G401.6 (cell line): Measurements from ENCODE around the gene CRYGD.
"Not testable (repeated sequence)": the region's sequence is repeated elsewhere in the genome, so short reads cannot be mapped to it uniquely, and the experiment has no call there.

Experiments used
- FAIRE-seq: peaks from 2 replicates; lab custom pipeline; 2012; peaks lifted over from hg19 to GRCh38; lab: Jason Lieb, UNC

The CRYGD gene

DNA sequence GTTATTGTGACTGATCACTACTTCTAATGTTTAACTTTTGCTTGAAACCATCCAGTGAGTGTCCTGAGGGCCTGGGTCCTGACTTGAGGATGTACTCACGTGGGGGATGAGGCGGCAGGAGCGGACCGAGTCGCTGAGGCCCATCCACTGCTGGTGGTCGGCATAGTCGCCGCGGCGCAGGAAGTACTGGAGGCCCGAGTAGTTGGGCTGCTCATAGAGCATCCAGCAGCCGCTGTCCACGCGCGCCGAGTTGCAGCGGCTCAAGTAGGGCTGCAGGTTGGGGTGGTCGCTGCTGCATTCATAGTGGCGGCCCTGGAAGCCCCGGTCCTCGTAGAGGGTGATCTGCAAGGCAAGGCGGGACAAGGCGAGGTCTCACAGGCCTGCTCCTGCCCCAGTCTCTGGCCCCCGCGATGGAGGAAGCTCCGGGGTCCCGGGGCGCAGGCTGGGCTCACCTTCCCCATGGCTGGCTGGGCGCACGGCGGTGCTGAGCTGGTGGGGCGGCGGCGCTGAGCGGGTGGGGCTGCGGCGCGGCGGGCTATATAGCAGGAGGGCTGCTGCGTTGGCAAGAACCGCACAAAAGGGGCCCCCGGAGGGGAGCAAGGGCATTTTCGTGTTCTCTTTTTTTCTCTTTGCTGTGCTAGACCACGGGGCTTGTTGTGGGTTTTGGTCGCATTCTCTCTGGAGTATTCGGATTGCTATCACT lies at the start of gene CRYGD:
CRYGD (minus strand) TSS at position 512 of the 703 bp plus-strand sequence; CDS start at position 461, 51 bp downstream.
- not testable (repeated sequence) for FAIRE-seq

- FAIRE-seq, result no peak
Measured at GRCh38 chr2:208172125-208172524, 47.8 kb upstream of the CRYGD start.

DNA sequence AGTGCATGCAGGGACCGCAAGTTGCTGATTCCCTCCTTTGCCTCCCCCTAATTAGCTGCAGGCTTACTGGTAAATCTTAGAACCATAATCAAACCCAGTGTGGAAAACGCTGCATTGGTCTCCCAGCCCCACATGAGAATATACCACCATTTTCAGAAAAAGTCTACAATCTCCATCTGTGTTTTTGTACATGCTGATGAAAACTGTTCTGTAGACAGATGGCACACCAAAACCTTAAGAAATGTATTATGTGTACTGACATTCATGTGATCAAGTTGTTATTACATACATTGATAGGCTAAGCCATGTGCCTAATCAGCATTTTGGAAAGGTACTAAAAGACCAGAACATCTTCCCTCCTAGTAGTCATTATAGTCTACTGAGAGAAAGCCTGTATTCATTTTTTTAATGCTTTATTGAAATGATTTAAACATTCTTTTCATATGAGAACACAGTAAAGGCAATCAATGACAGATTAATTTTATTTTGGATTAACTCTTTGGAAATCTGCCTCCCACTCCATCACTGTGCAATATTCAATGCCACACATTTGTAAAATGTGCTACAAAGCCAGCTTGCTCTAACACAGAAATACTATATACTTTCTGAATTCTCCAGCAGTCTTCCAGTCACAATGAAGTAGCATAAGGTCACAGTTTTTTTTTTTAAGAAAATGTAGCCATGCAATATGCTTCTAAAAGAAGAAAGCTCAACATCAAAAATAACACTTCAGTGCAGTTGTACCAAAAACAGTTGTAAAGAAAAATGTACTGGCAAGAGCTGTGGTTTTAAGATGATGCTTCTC lies 40.8 kb upstream of the CRYGD start:
- no peak for FAIRE-seq

DNA sequence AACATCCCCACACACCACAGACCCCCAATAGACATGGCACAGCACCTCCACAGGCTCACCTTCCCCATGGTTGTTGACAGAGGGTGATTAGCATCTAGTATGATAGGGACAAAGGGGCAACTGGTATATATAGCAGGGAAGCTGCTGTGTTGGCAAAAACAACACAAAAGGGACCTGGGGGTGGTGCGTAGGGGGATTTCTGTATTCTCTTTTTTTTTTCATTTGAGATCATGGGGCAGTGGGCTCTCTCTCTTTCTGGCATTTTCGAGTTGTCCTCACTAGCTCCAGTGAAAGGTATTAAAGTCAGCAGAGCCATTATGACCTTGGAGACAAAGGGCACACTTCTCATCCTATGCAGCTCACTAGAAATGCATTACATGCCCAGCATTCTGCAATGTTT lies 39.2 kb upstream of the CRYGD start, which contains the start of gene CRYGA:
CRYGA (minus strand) TSS at position 101 of the 400 bp plus-strand sequence; CDS start at position 68, 33 bp downstream.
- no peak for FAIRE-seq

DNA sequence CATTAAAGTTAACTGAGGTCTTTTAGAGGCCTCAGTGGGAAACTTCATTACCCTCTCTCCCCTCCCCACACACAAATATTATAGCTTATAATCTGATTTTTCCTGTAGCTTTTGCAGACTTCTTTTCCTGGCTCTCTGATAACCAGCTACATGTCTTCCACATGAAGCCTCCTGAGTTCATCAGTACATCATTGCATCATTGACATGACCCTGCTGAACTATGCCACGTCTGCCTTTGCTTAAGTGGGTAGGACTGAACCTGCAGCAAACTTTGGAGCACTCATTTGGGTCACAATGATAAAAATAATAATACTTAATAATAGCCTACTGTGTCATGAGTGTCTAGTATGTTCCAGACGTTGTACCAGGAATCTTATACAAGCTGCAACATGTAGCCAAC lies 32.1 kb upstream of the CRYGD start:
- FAIRE-seq, result no peak

DNA sequence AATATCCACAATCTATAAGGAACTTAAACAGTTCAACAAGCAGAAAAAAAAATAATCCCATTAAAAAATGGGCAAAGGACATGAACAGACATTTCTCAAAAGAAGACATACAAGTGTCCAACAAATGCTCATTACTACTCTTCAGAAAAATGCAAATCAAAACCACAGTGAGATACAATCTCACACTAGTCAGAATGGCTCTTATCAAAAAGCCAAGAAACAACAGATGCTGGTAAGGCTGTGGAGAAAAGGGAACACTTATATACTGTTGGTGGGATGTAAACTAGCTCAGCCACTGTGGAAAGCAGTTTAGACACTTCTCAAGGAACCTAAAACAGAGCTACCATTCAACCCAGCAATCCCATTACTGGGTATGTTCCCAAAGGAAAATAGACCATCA lies 28.8 kb upstream of the CRYGD start:
- no peak for FAIRE-seq

- FAIRE-seq, result no peak
Measured at GRCh38 chr2:208150956-208151355, 26.6 kb upstream of the CRYGD start.

GRCh38 chr2:208150094-208150493 lies 25.8 kb upstream of the CRYGD start:
- no peak for FAIRE-seq

- no peak for FAIRE-seq
Measured at GRCh38 chr2:208148803-208149202, 24.5 kb upstream of the CRYGD start.

DNA sequence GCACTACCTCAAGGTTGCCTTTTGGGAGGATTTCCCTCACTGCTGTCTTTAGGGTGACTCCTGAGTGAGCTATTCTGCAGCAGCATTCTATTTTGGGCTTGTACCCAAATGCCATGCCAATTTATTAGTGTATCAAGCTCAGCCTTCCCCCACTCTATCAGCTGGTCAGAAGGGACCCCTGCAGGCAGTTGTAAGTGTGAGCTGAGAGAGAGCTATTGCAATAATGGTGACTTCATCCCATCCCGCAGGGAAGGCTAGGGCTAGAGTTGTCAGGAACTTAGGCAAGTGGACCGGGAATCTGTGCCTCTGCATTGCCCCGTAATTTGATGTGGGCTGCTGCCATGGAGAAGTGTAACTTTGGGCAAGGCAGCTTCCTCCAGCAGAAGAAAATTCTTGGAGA lies 23.4 kb upstream of the CRYGD start:
- FAIRE-seq, result no peak

- FAIRE-seq, result no peak
Measured at GRCh38 chr2:208147008-208147407, 22.7 kb upstream of the CRYGD start.

- no peak for FAIRE-seq
Measured at GRCh38 chr2:208146006-208146405, 21.7 kb upstream of the CRYGD start, which contains the start of gene CRYGB. CRYGB (minus strand) TSS chr2:208146158; CDS start chr2:208146120, 38 bp downstream.

DNA sequence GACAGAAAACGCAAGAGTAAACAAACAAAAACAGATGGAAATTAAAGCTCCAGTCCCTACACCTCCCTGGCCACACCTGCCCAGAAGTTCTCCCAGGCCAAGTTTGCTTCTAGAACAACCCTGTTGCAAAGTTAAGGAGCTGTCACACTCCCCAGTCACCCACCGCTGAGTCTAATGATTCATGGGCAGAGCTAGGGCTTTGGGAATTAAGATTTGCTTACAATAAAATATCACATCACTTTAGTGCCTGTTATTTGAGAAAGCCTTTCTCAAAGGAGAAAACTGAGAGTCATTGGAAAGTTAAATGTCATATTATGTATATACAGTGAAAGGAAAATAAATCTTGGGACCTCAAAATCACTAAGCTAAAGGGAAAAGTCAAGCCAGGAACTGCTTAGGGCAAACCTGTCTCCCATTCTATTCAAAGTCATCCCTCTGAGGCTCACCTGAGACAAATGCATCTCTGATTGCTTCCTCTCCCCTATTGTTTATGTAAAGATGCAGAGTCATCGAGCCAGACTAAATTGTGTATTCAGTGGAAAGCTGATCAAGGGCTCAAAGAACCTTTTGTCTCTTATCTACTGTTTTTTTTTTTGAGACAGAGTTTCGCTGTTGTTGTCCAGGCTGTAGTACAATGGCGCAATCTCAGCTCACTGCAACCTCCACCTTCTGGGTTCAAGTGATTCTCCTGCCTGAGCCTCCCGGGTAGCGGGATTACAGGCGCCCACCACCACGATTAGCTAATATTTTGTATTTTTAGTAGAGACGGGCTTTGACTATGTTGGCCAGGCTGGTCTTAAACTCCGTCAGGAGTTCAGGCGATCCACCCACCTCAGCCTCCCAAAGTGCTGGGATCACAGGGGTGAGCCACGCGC lies 18.8 kb upstream of the CRYGD start:
- no peak for FAIRE-seq

- FAIRE-seq, result no peak
Measured at GRCh38 chr2:208142240-208142924, 18.1 kb upstream of the CRYGD start.

DNA sequence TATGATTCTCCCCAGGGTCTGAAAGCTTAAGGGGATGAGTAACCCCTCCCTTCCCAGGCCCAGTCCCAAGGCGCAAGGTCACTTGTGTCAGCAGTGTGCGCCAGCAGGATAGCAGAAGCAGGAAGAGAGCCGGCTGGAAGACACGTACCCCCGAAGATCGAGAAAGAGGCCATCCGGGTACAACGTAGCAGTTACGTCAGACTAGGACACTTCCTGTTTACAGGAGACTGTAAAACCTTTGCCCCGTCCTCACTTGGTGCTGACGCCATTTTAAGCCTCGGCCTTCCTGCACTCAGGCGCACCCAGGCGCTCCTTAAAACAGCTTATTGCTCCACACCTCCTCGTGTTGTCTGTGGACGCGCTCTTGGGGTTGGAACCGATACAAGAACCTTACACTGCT lies 15.1 kb upstream of the CRYGD start:
- no peak for FAIRE-seq

GRCh38 chr2:208138334-208138733 lies 14.0 kb upstream of the CRYGD start:
- FAIRE-seq, result not testable (repeated sequence)

GRCh38 chr2:208136716-208137094 lies 12.4 kb upstream of the CRYGD start:
- FAIRE-seq, result no peak

GRCh38 chr2:208135794-208136715 lies 11.7 kb upstream of the CRYGD start:
- FAIRE-seq, result no peak

DNA sequence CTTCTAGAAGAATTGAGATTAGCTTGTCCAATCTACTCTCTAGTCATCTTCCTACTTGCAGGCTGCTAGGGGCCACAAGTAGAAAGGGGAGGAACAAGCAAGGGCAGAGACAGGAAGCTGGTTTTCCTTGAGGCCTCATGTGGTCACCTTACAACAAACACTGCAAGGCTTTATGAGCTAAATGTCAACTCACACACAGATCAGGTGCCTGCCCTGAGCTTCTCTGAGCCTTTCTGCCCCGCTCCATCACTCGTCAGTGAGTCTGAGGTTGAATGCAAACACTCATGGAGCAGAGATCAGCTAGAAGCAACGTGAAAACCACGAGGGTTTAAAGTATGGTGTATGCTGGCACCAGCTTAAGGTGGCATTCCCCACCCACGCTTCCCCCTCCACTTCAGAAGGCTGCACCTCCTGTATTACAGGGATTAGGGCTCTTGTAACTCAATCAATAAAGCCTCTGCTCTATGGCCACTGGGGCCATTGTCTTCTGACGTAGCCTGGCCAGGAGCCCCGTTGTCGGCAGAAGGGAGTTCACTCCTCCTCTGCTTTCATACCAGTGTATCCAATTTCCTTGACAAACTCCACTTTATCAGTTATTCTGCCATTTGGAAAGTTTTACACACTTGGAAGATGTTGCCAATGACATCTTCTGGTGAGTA lies 10.7 kb upstream of the CRYGD start:
- FAIRE-seq, result no peak

- FAIRE-seq, result no peak
Measured at GRCh38 chr2:208130712-208131110, 6.4 kb upstream of the CRYGD start.
